LHCN-M2 (cell line): Measurements from ENCODE around the gene TSEN2. TPM values are rescaled to one million over a fixed set of nuclear protein-coding genes. Genes with fewer than 3 reads are reported as not detected.
A peak's percentile ranks its signal among the peaks of the same experiment; 100 is the strongest.
"Not testable (repeated sequence)": the region's sequence is repeated elsewhere in the genome, so short reads cannot be mapped to it uniquely, and the experiment has no call there.

Experiments
- DNase-seq: peaks from one replicate; pipeline ENCODE4 v3.0.0-alpha.2; 2012; ENCODE audit warnings: low read depth
- polyA plus RNA-seq: library from polyadenylated mRNA; unstranded; fragments of >200 nt; gene quantifications from one replicate; pipeline ENCODE4 v1.2.1, GENCODE V29; 2012; ENCODE audit warnings: missing spikeins
- total RNA-seq: library from RNA; depleted of rRNA; stranded (reverse); fragments of >200 nt; gene quantifications from 2 replicates; pipeline ENCODE4 v1.2.3, GENCODE V29; 2014; rRNA removed

TSEN2 gene
- 14.6 and 17.9 TPM in 2 replicates for total RNA-seq
- polyA plus RNA-seq = 6.9 TPM

- peak; percentile 92 for DNase-seq
Measured at GRCh38 chr3:12484198-12484982, at the start of gene TSEN2. Gene TSEN2, plus strand, starts transcription at chr3:12484480. Its CDS starts 5,321 bp downstream, at chr3:12489801.

GRCh38 chr3:12436514-12437220 lies 47.6 kb upstream of the TSEN2 start:
- DNase-seq = peak; percentile 69

- no peak for DNase-seq
Measured at GRCh38 chr3:12437221-12437605, 47.1 kb upstream of the TSEN2 start.

GRCh38 chr3:12437861-12438260 lies 46.4 kb upstream of the TSEN2 start:
- DNase-seq = no peak

GRCh38 chr3:12438318-12438717 lies 46.0 kb upstream of the TSEN2 start:
- no peak for DNase-seq

GRCh38 chr3:12439161-12439940 lies 44.9 kb upstream of the TSEN2 start:
- no peak for DNase-seq

- DNase-seq = no peak
Measured at GRCh38 chr3:12440927-12441714, 43.2 kb upstream of the TSEN2 start.

GRCh38 chr3:12442654-12443501 lies 41.4 kb upstream of the TSEN2 start:
- peak; percentile 60 for DNase-seq

- DNase-seq = no peak
Measured at GRCh38 chr3:12443781-12444522, 40.3 kb upstream of the TSEN2 start.

GRCh38 chr3:12444582-12445471 lies 39.5 kb upstream of the TSEN2 start:
- no peak for DNase-seq

- DNase-seq = no peak
Measured at GRCh38 chr3:12445523-12446240, 38.6 kb upstream of the TSEN2 start.

GRCh38 chr3:12446298-12446697 lies 38.0 kb upstream of the TSEN2 start:
- DNase-seq = no peak

GRCh38 chr3:12447075-12447474 lies 37.2 kb upstream of the TSEN2 start:
- DNase-seq = no peak

GRCh38 chr3:12448404-12449202 lies 35.7 kb upstream of the TSEN2 start:
- not testable (repeated sequence) for DNase-seq

GRCh38 chr3:12449889-12450682 lies 34.2 kb upstream of the TSEN2 start:
- DNase-seq = no peak

GRCh38 chr3:12451481-12451880 lies 32.8 kb upstream of the TSEN2 start:
- DNase-seq = no peak
